Choroid plexus epithelial cell (primary cell): Measurements from ENCODE around the gene SVIP.

Experiments used
- DNase-seq: peaks from one replicate; pipeline ENCODE4 v3.0.0-alpha.2; 2010; ENCODE audit warnings: low read depth
- H3K4me3 ChIP-seq: 2 replicates; pipeline ENCODE4 v1.5.1; 2011; ENCODE audit warnings: low read depth, mild to moderate bottlenecking, control low read depth, low read length, moderate library complexity
- TF ChIP-seq, protein P1 (sequence below): conservative IDR thresholded peaks from 2 replicates; pipeline ENCODE4 v1.5.1; 2011; ENCODE audit warnings: low read depth, mild to moderate bottlenecking, control low read depth, inconsistent platforms, low read length, moderate library complexity

Gene SVIP, protein sequence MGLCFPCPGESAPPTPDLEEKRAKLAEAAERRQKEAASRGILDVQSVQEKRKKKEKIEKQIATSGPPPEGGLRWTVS

GRCh38 chr11:22829231-22830081, at the start of gene SVIP:
Gene SVIP, minus strand, starts transcription at chr11:22829801. Its CDS starts 53 bp downstream, at chr11:22829748.
- TF ChIP-seq, protein P1, sequence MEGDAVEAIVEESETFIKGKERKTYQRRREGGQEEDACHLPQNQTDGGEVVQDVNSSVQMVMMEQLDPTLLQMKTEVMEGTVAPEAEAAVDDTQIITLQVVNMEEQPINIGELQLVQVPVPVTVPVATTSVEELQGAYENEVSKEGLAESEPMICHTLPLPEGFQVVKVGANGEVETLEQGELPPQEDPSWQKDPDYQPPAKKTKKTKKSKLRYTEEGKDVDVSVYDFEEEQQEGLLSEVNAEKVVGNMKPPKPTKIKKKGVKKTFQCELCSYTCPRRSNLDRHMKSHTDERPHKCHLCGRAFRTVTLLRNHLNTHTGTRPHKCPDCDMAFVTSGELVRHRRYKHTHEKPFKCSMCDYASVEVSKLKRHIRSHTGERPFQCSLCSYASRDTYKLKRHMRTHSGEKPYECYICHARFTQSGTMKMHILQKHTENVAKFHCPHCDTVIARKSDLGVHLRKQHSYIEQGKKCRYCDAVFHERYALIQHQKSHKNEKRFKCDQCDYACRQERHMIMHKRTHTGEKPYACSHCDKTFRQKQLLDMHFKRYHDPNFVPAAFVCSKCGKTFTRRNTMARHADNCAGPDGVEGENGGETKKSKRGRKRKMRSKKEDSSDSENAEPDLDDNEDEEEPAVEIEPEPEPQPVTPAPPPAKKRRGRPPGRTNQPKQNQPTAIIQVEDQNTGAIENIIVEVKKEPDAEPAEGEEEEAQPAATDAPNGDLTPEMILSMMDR = peak; percentile 73
- peak within 1 kb of the TSS; percentile 88 for H3K4me3 ChIP-seq
- peak; percentile 94 for DNase-seq

DNA sequence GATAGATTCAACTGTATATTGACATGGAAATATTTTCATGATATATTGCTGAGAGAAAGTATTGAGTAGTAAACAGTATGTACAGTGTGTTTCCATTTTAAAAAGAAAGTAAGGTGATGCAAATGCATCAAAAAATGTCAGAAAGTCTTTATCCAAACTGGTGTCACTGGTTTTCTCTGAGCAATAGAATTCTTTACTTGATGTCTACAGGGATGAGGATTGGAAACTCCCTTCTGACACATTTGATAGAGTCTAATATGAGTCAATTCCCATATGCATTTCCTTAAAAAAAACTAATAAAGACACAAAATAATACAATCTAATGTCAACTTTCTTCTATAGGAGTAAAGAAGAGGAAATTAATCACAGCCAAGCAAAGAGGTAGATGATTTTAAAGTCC, 49.0 kb upstream of the SVIP start:
- DNase-seq = no peak

DNA sequence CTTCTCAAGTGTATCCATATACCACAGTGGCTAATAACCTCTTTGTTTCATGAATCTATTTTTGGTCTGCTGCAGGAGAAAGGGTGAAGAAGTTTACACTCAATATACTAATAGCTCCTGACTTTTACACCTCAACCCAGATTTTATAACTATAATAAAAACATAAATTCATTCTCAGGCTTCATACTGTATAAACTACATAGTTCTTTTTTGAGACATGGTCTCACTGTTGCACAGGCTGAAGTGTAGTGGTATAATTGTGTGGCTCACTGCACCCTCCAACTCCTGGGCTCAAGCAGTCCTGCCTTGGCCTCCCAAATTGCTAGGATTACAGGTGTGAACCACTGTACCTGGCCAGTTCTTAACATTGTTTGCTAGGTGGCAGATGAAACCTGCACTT, 48.4 kb upstream of the SVIP start:
- TF ChIP-seq, protein P1 = no peak
- DNase-seq = no peak
- H3K4me3 ChIP-seq = no peak overlapping the region

More for the DNA sequence above, 49.0 kb upstream of the SVIP start:
- TF ChIP-seq, protein P1 = no peak
- no peak overlapping the region for H3K4me3 ChIP-seq

DNA sequence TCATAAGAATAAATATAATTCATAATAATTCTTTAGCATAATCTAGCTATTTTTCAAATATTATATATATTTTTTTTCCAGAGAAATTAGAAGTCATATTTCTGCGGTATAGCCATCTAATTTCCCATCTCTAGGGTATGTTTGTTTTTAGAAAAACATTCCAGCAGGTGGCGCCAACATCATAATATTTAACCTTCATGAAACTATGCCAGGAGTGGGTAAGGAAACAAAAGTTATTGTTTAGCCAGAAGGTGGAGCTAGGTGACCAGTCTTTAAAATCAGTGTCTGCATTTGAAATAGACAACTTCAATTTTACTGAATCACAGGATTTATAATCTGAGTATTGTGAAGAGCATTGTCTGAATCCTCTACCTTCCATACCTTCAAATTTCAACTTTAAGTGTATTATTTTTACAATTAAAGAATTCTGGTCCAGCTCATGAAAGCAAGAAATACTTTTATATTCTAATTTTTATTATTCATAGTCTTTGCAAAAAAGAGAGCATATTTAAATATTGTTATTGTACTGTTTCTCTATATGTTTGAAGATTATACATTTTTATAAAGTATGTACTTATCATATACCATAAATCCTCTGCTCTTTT, 46.4 kb upstream of the SVIP start:
- no peak overlapping the region for H3K4me3 ChIP-seq
- TF ChIP-seq, protein P1 = peak; percentile 65
- DNase-seq = peak; percentile 94

GRCh38 chr11:22869325-22869724, 39.7 kb upstream of the SVIP start:
- H3K4me3 ChIP-seq = no peak overlapping the region
- TF ChIP-seq, protein P1 = no peak

GRCh38 chr11:22860241-22860640, 30.6 kb upstream of the SVIP start, which contains the start of gene CCDC179:
Gene CCDC179, minus strand, starts transcription at chr11:22860474. Its CDS starts 53 bp downstream, at chr11:22860421.
- DNase-seq = no peak
- H3K4me3 ChIP-seq = no peak within 1 kb of the TSS
- TF ChIP-seq, protein P1 = no peak

More at GRCh38 chr11:22869325-22869724, 39.7 kb upstream of the SVIP start:
- DNase-seq = no peak
